Ishikawa (cell line): ENCODE results near the gene ROR1.

Experiments used
- CEBPB ChIP-seq: IDR thresholded peaks from 2 replicates; pipeline ENCODE4 v1.6.1; 2012
- CREB1 ChIP-seq: IDR thresholded peaks from 2 replicates; pipeline ENCODE4 v1.6.1; 2012; ENCODE audit warnings: low read depth
- EP300 ChIP-seq: IDR thresholded peaks from 2 replicates; pipeline ENCODE4 v1.6.1; 2012; ENCODE audit warnings: borderline replicate concordance
- MAX ChIP-seq: IDR thresholded peaks from 2 replicates; pipeline ENCODE4 v1.6.1; 2012
- NFIC ChIP-seq: IDR thresholded peaks from 2 replicates; pipeline ENCODE4 v1.6.1; 2012
- RAD21 ChIP-seq: IDR thresholded peaks from 2 replicates; pipeline ENCODE4 v1.6.1; 2012; ENCODE audit warnings: low read depth
- TAF1 ChIP-seq: IDR thresholded peaks from 2 replicates; pipeline ENCODE4 v1.6.1; 2012; ENCODE audit warnings: low read depth, mild to moderate bottlenecking
- YY1 ChIP-seq: IDR thresholded peaks from 2 replicates; pipeline ENCODE4 v1.6.1; 2012; ENCODE audit warnings: low read depth
- ZBTB7A ChIP-seq: IDR thresholded peaks from 2 replicates; pipeline ENCODE4 v1.6.1; 2012; ENCODE audit warnings: low read depth

DNA sequence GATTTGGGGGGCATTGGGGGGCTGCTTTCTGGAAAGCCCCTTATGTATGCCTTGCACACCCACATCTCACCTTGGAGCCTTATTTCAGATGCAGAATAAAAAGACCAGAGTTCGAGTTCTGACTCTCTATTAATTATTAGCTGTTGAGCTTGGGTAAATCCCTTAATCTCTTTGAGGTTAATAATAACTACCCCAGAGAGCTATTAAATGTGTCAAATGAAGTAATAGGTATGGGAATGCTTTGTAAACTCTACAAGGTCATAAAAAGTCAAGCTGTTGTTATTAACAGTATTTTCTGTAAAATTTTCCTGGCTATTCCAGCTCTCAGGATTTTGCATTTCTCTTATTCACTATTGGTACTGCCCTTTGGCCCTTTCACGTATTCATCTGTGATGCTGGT lies 122.9 kb downstream of the ROR1 start:
- TF ChIP-seq RAD21: no peak
- TF ChIP-seq ZBTB7A: no peak
- TF ChIP-seq EP300: no peak
- no peak for TF ChIP-seq TAF1
- TF ChIP-seq YY1: no peak
- TF ChIP-seq MAX: no peak
- no peak for TF ChIP-seq CREB1
- TF ChIP-seq NFIC: no peak
- no peak for TF ChIP-seq CEBPB
